Caki2 (cell line): ENCODE measurements around the gene LIN52. TPM values are rescaled to one million over a fixed set of nuclear protein-coding genes. Genes with fewer than 3 reads are reported as not detected.

Experiments
- DNase-seq: peaks from one replicate; pipeline ENCODE4 v3.0.0-alpha.2; 2015; ENCODE audit warnings: low read depth
- in situ Hi-C: cut with HindIII; loops from 2 replicates; pipeline ENCODE4 v1.10.0; 2016; ENCODE audit warnings: low sequenced_read_pairs, low pct_unique_long_range_greater_than_20kb, mixed read lengths
- total RNA-seq: library from RNA; depleted of rRNA; stranded (reverse); fragments of >200 nt; shearing (Covaris generic); gene quantifications from 2 replicates; pipeline ENCODE4 v1.2.3, GENCODE V29; 2014; ENCODE audit warnings: low replicate concordance

The LIN52 gene
- total RNA-seq, 1 experiment from 2014 or later, result 8.6 TPM

GRCh38 chr14:74213907-74214803, 129.4 kb downstream of the LIN52 start:
- DNase-seq, result no peak
- in situ Hi-C loops, result no loop called here

DNA sequence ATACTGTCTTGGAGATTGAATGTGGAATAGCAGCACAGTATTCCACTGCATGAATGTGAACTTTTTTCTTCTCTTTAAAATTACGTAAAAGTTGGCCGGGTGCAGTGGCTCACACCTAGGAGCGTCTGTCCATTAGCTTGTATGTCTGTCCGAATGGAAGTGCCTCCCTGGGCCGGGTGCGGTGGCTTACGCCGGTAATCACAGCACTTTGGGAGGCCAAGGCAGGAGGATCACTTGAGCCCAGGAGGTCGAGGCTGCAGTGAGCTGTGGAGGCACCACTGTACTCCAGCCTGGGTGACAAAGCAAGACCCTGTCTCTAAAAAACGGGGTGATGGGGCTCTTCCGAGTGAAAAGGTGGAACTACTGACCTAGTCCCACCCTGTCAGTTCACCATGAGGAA, 131.9 kb downstream of the LIN52 start:
- DNase-seq, result no peak
- in situ Hi-C loops, result no loop called here

DNA sequence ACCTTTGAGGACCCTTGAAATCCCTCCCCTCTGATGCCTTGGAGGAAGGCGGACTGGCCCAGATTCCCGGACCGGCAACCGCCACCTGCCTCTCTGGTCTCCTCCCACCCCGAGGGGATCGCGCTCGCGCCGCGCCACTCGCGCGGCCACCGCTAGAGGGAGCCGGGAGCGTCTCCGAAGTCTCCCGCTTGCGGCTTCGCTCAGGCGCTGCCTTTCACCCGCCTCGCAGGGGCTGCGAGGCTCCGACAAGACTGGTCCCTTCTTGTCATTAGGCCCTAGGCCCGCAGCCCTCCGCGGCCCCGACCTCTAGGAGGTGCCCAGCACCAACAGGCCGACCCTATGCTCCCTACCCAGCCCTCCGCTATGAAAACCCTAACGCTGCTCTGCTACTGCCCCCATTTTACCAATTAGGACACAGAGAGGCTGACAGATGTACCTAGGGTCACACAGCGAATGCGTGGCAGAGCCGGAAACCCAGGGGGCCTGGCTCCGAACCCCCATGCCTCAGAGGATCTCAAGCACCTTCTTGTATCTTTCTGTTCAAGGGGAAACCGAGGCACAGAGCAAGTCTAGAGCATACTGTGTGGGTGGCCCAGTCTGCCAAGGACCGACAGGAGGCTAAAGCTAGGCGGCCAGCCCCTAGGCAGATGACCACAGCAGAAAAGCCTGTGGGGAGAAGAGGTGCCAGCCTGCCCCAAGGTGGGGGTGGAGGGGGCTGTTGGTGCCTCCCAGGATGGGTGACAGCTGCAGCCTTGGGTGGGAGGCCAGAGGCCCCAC, 133.1 kb downstream of the LIN52 start:
- in situ Hi-C loops, result no loop called here
- DNase-seq, result peak; percentile 45

GRCh38 chr14:74218462-74218861, 133.7 kb downstream of the LIN52 start:
- in situ Hi-C loops, result no loop called here
- no peak for DNase-seq

- in situ Hi-C loops, result loop anchor here (10.0 kb wide), 1 partner anchor 105 kb away; no protein-coding TSS in a partner anchor
- DNase-seq, result no peak
Measured at GRCh38 chr14:74219277-74220205, 134.8 kb downstream of the LIN52 start.

GRCh38 chr14:74220991-74221390, 136.2 kb downstream of the LIN52 start:
- no peak for DNase-seq
- in situ Hi-C loops, result loop anchor here (10.0 kb wide), 1 partner anchor 106 kb away; no protein-coding TSS in a partner anchor

DNA sequence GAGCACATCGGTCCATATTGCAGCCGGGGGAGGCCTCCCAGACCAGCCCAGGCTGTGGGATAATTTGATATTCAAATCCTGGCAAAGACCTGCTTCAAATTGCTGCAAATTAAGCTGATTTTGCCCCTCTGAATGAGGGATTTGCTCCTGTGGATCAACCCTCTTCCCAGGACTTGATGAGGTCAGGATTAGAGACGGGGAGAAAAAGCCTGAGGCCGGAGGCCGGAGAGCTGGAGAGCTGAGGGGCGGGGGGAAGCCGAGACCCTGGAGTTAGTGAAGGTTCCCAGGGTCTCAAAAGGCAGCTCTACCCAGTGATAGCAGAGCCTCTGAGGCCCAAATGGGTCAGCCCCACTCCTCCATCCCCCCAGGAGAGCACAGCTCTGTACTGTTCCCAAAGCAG, 137.0 kb downstream of the LIN52 start:
- DNase-seq, result no peak
- in situ Hi-C loops, result loop anchor here (10.0 kb wide), 1 partner anchor 107 kb away; no protein-coding TSS in a partner anchor

DNA sequence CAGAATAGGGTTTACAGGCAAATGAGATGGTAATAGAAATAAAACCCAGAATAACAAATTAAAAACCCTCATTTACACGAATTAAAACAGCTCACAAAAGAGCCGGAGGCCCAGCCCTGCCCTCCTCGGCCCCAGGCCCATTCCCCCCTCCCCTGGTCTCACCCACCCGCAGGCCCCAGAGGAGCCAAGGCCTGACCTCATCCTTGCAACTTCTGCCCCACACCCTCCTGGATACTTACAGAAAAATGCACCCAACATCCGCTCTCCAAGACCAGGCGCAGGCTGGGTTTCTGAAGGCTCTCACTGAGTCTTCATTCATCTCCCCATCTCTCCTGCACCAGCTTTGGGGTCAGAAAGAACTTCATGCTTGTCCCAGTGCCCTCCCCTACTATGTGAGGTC, 138.3 kb downstream of the LIN52 start:
- in situ Hi-C loops, result loop anchor here (10.0 kb wide), 1 partner anchor 108 kb away; no protein-coding TSS in a partner anchor
- no peak for DNase-seq

- in situ Hi-C loops, result no loop called here
- no peak for DNase-seq
Measured at GRCh38 chr14:74231784-74232183, 147.0 kb downstream of the LIN52 start.

- no peak for DNase-seq
- in situ Hi-C loops, result no loop called here
Measured at GRCh38 chr14:74235017-74235416, 150.3 kb downstream of the LIN52 start.

DNA sequence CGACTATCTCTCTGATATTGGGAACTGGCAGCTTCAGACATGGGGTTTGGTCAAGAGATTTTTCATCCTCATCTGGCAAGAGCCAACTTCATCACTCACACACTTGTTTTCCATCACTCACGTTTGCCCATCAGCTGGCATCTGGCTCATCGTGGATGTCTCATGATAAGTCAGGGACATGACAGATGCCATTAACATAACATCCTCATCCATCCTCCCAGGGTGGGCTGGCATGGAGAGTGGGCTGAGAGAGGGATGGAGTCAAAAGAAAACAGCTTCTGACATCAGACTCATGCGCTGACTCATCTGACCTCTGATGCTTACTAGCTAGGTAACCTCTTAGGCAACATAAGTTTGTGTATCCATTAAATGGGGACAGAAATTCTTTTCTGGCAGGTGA, 152.7 kb downstream of the LIN52 start:
- no peak for DNase-seq
- in situ Hi-C loops, result no loop called here

DNA sequence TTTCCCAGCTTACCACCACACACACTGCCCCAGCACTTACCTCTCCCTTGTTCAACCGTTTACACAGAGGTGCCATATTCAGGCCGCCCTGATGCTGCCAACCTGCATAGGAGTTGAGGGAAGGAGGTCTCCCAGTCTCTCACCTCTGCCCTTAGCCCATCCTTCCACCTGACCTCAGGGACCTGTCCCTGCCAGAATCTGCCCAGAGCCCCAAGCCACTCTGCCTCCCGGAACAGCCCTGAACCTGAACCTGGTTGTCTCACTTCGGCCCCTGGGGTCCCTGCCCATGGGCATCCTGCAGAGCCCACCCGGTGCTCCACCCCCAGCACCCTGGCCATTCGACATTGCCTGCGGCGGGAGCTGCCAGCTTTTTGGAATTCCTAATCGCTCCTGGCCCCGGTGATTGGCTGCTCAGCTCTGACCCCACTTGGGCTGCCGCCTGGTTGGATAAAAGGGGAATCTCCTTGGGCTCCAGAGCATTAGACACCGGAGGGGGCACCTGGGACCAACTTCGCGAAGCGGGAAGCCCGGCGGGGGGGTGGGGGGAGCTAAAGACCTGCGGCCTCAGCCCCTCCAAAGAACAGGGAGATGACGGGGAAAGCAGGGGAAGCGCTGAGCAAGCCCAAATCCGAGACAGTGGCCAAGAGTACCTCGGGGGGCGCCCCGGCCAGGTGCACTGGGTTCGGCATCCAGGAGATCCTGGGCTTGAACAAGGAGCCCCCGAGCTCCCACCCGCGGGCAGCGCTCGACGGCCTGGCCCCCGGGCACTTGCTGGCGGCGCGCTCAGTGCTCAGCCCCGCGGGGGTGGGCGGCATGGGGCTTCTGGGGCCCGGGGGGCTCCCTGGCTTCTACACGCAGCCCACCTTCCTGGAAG, 154.5 kb downstream of the LIN52 start, which contains the start of gene VSX2:
VSX2 (plus strand) TSS at position 476 of the 874 bp plus-strand sequence; CDS start at position 589, 113 bp downstream.
- no peak for DNase-seq
- in situ Hi-C loops, result no loop called here

DNA sequence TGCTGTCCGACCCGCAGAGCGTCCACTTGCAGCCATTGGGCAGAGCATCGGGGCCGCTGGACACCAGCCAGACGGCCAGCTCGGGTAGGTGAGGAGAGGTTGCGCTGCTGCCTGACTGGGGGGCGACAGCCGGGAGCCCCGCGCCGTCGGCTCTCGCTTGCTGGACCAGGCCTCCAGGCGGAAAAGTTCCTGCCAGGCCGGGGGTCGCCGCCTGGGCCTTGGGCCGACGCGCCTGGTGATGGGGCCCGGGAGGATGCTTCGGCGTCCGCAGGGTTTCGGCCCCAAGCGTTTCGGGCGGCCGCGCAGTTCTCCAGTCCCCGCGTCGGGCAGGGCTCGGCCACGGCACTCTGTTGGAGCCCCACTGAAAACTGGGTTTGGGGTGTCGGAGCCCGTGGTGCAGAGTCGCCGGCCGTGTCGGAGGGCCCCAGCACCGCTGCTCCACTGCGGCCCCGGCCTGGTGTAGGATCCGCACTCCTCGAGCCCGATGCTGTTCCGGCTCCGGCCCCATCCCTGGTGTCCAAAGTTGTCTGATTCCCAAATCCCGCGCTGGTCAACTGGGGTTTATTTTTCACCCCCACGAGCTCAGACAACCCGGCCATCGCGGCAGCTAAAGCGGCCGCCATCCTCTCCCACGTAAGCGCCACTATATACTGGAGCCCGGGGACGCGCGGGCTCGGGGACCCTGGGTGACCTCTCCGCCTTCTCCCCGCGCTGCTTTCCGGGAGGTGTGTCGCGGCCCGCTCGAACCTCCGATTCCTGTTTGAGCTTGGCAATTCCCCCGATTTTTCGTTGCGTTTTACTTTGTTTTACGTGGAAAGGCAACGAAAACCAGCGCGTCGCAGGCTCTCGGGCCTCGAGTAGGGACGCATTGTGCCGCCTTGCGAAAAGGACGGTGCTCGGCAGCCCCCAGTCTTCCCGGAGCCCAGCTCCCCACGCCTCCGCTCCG, 155.4 kb downstream of the LIN52 start:
- DNase-seq, result no peak

GRCh38 chr14:74240794-74241651, 156.3 kb downstream of the LIN52 start:
- in situ Hi-C loops, result no loop called here

More for the DNA sequence above, 155.4 kb downstream of the LIN52 start:
- in situ Hi-C loops, result no loop called here

DNA sequence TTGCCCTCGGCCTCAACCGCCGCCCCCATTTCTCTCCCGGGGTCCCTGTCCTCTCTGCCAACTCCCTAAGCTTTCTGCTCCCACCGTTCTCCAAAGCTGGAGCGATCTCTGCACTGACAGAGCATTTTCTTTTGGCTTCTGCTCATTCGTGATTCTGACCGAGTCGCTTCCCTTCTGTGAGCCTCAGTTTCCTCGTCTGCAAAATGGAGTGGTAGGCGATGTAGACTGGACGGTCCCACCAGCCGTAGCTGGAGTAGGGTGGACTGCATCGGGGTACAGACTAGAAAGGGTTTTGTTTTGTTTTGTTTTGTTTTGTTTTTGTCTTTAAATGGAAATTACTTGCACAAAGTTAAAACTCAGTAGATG, 156.9 kb downstream of the LIN52 start:
- DNase-seq, result no peak
- in situ Hi-C loops, result no loop called here

More at GRCh38 chr14:74240794-74241651, 156.3 kb downstream of the LIN52 start:
- no peak for DNase-seq
